Liver (tissue), 9 donors: Measurements from ENCODE around the gene B2M. TPM values are rescaled to one million over a fixed set of nuclear protein-coding genes. Genes with fewer than 3 reads are reported as not detected.

Experiments
- DNase-seq: peaks from one replicate; pipeline ENCODE4 v3.0.0-alpha.2; 2017; ENCODE audit warnings: low spot score
- H3K27ac ChIP-seq, 2 donors: one replicate each; pipeline ENCODE4 v1.7.0; 2013; ENCODE audit warnings: inconsistent platforms in 2 of 2, low read length in 2 of 2, control low read depth in 1 of 2, low read depth in 1 of 2, mild to moderate bottlenecking in 1 of 2
- H3K27me3 ChIP-seq, 4 donors: one replicate each; pipeline versions ENCODE4 v1.6.1 to v1.7.0; 2013; ENCODE audit warnings: low read length in 3 of 4, inconsistent platforms in 1 of 4, mild to moderate bottlenecking in 1 of 4, moderate library complexity in 1 of 4; ENCODE audit not compliant: control insufficient read depth in 4 of 4, insufficient read depth in 4 of 4
- H3K36me3 ChIP-seq, 4 donors: one replicate each; pipeline versions ENCODE4 v1.6.1 to v1.7.0; 2013; ENCODE audit warnings: low read length in 3 of 4, mild to moderate bottlenecking in 3 of 4, low read depth in 1 of 4, moderate library complexity in 1 of 4; ENCODE audit not compliant: control insufficient read depth in 4 of 4, insufficient read depth in 3 of 4
- H3K4me1 ChIP-seq, 4 donors: one replicate each; pipeline versions ENCODE4 v1.6.1 to v1.7.0; 2013; ENCODE audit warnings: low read length in 3 of 4, mild to moderate bottlenecking in 3 of 4, moderate library complexity in 1 of 4; ENCODE audit not compliant: control insufficient read depth in 4 of 4, insufficient read depth in 4 of 4
- H3K4me3 ChIP-seq, 3 donors: one replicate each; pipeline versions ENCODE4 v1.6.1 to v1.7.0; 2013; ENCODE audit warnings: low read length in 3 of 3, control low read depth in 1 of 3, low read depth in 1 of 3, mild to moderate bottlenecking in 1 of 3
- H3K9ac ChIP-seq, 2 donors: one replicate each; pipeline ENCODE4 v1.7.0; 2013; ENCODE audit warnings: low read length in 2 of 2, mild to moderate bottlenecking in 2 of 2, moderate library complexity in 2 of 2, control low read depth in 1 of 2, low read depth in 1 of 2
- H3K9me3 ChIP-seq, 4 donors: one replicate each; pipeline versions ENCODE4 v1.6.1 to v1.7.0; 2013; ENCODE audit warnings: low read length in 3 of 4; ENCODE audit not compliant: control insufficient read depth in 4 of 4
- EGR1 ChIP-seq, 2 donors: IDR thresholded peaks; 2 replicates each; pipeline ENCODE4 v1.6.1; 2016 to 2018; ENCODE audit warnings: antibody characterized with exemption in 2 of 2, low read depth in 2 of 2
- FOXA1 ChIP-seq: IDR thresholded peaks from 2 replicates; pipeline ENCODE4 v1.6.1; 2016; ENCODE audit warnings: antibody characterized with exemption
- FOXA2 ChIP-seq: IDR thresholded peaks from 2 replicates; pipeline ENCODE4 v1.6.1; 2016; ENCODE audit warnings: antibody characterized with exemption
- GABPA ChIP-seq, 2 donors: IDR thresholded peaks in 1 of 2; conservative IDR thresholded peaks in 1 of 2; 2 replicates each; pipeline ENCODE4 v1.6.1; 2016; ENCODE audit warnings: antibody characterized with exemption in 2 of 2, mild to moderate bottlenecking in 1 of 2, moderate library complexity in 1 of 2
- HNF4A ChIP-seq, 2 donors: conservative IDR thresholded peaks; 2 replicates each; pipeline ENCODE4 v1.6.1; 2016; ENCODE audit warnings: antibody characterized with exemption in 2 of 2, mild to moderate bottlenecking in 2 of 2
- HNF4G ChIP-seq: IDR thresholded peaks from 2 replicates; pipeline ENCODE4 v1.6.1; 2016; ENCODE audit warnings: antibody characterized with exemption
- JUND ChIP-seq, 2 donors: IDR thresholded peaks; 2 replicates each; pipeline ENCODE4 v1.6.1; 2016; ENCODE audit warnings: antibody characterized with exemption in 2 of 2
- NR2F2 ChIP-seq: IDR thresholded peaks from 2 replicates; pipeline ENCODE4 v1.6.1; 2016; ENCODE audit warnings: antibody characterized with exemption
- RAD21 ChIP-seq, 2 donors: IDR thresholded peaks; 2 replicates each; pipeline ENCODE4 v1.6.1; 2016; ENCODE audit warnings: antibody characterized with exemption in 2 of 2, mild to moderate bottlenecking in 2 of 2
- RXRA ChIP-seq, 2 donors: IDR thresholded peaks; 2 replicates each; pipeline ENCODE4 v1.6.1; 2017 to 2018; ENCODE audit warnings: antibody characterized with exemption in 2 of 2, mild to moderate bottlenecking in 1 of 2
- SP1 ChIP-seq: IDR thresholded peaks from 2 replicates; pipeline ENCODE4 v1.6.1; 2018; ENCODE audit warnings: antibody characterized with exemption, mild to moderate bottlenecking
- TAF1 ChIP-seq: conservative IDR thresholded peaks from 2 replicates; pipeline ENCODE4 v1.6.1; 2016; ENCODE audit warnings: antibody characterized with exemption, mild to moderate bottlenecking
- YY1 ChIP-seq: IDR thresholded peaks from 2 replicates; pipeline ENCODE4 v1.6.1; 2016; ENCODE audit warnings: antibody characterized with exemption, mild to moderate bottlenecking
- WGBS: extraction: QIAGEN DNeasy Blood & Tissue Kit; methylation state at CpG from one replicate; pipeline ENCODE4 v1.1.7; 2013; 5-methylcytosine and 5-hydroxymethylcytosine counted together
- polyA plus RNA-seq, 2 donors: library from polyadenylated mRNA; stranded (reverse) in 1 of 2; unstranded in 1 of 2; fragments of 200-250 nt in 1 of 2; fragments of >200 nt in 1 of 2; fragmentation: Nextera tagmentation in 1 of 2; extraction: Ambion mirVana in 1 of 2; gene quantifications; one replicate each; pipeline versions ENCODE4 v1.2.1 to v1.2.3, GENCODE V29; 2013 to 2015
- total RNA-seq, 2 donors: library from RNA; depleted of rRNA; stranded (reverse); fragments of >200 nt; gene quantifications; one replicate each; pipeline ENCODE4 v1.2.3, GENCODE V29; 2014
- TF ChIP-seq, protein P1 (sequence below): IDR thresholded peaks from 2 replicates; pipeline ENCODE4 v1.6.1; 2016; ENCODE audit warnings: antibody characterized with exemption
- TF ChIP-seq, protein P2 (sequence below): IDR thresholded peaks from 2 replicates; pipeline ENCODE4 v1.6.1; 2016; ENCODE audit warnings: antibody characterized with exemption
- TF ChIP-seq, protein P3 (sequence below): IDR thresholded peaks from 2 replicates; pipeline ENCODE4 v1.6.1; 2016; ENCODE audit warnings: antibody characterized with exemption
- TF ChIP-seq, protein P4 (sequence below): IDR thresholded peaks from 2 replicates; pipeline ENCODE4 v1.6.1; 2016; ENCODE audit warnings: antibody characterized with exemption, mild to moderate bottlenecking
- TF ChIP-seq, protein P5 (sequence below): fragments of 150-350 bp; IDR thresholded peaks from 2 replicates; pipeline ENCODE4 v1.5.1; 2017; ENCODE audit warnings: improper control_type of control experiment, low read depth, low read length; ENCODE audit not compliant: missing input control
- donor health status: healthy.
- donor health status: healthy.
- donor health status: healthy.
- donor health status: healthy.
- donor health status: healthy.

The B2M gene
- total RNA-seq: 1,000 to 10,000 TPM; 1,388 to 2,879 TPM
- polyA plus RNA-seq: 1,000 to 10,000 TPM; 3,021 to 3,787 TPM

DNA sequence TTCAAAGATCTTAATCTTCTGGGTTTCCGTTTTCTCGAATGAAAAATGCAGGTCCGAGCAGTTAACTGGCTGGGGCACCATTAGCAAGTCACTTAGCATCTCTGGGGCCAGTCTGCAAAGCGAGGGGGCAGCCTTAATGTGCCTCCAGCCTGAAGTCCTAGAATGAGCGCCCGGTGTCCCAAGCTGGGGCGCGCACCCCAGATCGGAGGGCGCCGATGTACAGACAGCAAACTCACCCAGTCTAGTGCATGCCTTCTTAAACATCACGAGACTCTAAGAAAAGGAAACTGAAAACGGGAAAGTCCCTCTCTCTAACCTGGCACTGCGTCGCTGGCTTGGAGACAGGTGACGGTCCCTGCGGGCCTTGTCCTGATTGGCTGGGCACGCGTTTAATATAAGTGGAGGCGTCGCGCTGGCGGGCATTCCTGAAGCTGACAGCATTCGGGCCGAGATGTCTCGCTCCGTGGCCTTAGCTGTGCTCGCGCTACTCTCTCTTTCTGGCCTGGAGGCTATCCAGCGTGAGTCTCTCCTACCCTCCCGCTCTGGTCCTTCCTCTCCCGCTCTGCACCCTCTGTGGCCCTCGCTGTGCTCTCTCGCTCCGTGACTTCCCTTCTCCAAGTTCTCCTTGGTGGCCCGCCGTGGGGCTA is at the start of gene B2M, which contains the start of gene PATL2:
TSS of gene B2M (plus strand) at position 422 of the 647 bp plus-strand sequence. CDS start at position 452, 30 bp downstream.
TSS of gene PATL2 (minus strand) at position 228 of the 647 bp plus-strand sequence. CDS start 34,833 bp downstream, outside the sequence.
- Histone ChIP-seq H3K27ac (peak within 1 kb of the TSS; percentile 99), H3K4me1 (peaks cover 0 to 23% (median 10%) of the 10 kb centered on the region in 4 donors), H3K27me3 (no peaks in the 10 kb centered on the region), H3K36me3 (peaks cover 2 to 13% (median 12%) of the 10 kb centered on the region in 4 donors), H3K9ac (peak within 1 kb of the TSS; percentile 89 to 99), H3K4me3 (peak within 1 kb of the TSS; percentile 56 to 93 (median 88)), H3K9me3 (no peaks in the 10 kb centered on the region)
- TF ChIP-seq YY1 (peak; percentile 60), HNF4G (no peak), NR2F2 (peak; percentile 19), JUND (IDR thresholded peaks at IDR 0.05) (peak in 1 of 2 donors; percentile 91), HNF4A (conservative IDR thresholded peaks at IDR 0.05) (no peak), RXRA (IDR thresholded peaks at IDR 0.05) (peak in 1 of 2 donors; percentile 35), TAF1 (peak; percentile 98), RAD21 (IDR thresholded peaks at IDR 0.05) (peak; percentile 6 to 16), EGR1 (IDR thresholded peaks at IDR 0.05; ENCODE audit: low read depth in 2 of 2) (no peak), SP1 (peak; percentile 93), GABPA (IDR thresholded peaks at IDR 0.05 in 1 of 2, conservative IDR thresholded peaks at IDR 0.05 in 1 of 2) (no peak), FOXA2 (no peak), FOXA1 (no peak)
- TF ChIP-seq, protein P1, sequence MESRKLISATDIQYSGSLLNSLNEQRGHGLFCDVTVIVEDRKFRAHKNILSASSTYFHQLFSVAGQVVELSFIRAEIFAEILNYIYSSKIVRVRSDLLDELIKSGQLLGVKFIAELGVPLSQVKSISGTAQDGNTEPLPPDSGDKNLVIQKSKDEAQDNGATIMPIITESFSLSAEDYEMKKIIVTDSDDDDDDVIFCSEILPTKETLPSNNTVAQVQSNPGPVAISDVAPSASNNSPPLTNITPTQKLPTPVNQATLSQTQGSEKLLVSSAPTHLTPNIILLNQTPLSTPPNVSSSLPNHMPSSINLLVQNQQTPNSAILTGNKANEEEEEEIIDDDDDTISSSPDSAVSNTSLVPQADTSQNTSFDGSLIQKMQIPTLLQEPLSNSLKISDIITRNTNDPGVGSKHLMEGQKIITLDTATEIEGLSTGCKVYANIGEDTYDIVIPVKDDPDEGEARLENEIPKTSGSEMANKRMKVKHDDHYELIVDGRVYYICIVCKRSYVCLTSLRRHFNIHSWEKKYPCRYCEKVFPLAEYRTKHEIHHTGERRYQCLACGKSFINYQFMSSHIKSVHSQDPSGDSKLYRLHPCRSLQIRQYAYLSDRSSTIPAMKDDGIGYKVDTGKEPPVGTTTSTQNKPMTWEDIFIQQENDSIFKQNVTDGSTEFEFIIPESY: no peak
- TF ChIP-seq, protein P2, sequence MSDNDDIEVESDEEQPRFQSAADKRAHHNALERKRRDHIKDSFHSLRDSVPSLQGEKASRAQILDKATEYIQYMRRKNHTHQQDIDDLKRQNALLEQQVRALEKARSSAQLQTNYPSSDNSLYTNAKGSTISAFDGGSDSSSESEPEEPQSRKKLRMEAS: peak; percentile 60
- TF ChIP-seq, protein P3, sequence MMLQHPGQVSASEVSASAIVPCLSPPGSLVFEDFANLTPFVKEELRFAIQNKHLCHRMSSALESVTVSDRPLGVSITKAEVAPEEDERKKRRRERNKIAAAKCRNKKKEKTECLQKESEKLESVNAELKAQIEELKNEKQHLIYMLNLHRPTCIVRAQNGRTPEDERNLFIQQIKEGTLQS: peak; percentile 12
- TF ChIP-seq, protein P4, sequence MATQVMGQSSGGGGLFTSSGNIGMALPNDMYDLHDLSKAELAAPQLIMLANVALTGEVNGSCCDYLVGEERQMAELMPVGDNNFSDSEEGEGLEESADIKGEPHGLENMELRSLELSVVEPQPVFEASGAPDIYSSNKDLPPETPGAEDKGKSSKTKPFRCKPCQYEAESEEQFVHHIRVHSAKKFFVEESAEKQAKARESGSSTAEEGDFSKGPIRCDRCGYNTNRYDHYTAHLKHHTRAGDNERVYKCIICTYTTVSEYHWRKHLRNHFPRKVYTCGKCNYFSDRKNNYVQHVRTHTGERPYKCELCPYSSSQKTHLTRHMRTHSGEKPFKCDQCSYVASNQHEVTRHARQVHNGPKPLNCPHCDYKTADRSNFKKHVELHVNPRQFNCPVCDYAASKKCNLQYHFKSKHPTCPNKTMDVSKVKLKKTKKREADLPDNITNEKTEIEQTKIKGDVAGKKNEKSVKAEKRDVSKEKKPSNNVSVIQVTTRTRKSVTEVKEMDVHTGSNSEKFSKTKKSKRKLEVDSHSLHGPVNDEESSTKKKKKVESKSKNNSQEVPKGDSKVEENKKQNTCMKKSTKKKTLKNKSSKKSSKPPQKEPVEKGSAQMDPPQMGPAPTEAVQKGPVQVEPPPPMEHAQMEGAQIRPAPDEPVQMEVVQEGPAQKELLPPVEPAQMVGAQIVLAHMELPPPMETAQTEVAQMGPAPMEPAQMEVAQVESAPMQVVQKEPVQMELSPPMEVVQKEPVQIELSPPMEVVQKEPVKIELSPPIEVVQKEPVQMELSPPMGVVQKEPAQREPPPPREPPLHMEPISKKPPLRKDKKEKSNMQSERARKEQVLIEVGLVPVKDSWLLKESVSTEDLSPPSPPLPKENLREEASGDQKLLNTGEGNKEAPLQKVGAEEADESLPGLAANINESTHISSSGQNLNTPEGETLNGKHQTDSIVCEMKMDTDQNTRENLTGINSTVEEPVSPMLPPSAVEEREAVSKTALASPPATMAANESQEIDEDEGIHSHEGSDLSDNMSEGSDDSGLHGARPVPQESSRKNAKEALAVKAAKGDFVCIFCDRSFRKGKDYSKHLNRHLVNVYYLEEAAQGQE: peak; percentile 93
- TF ChIP-seq, protein P5, sequence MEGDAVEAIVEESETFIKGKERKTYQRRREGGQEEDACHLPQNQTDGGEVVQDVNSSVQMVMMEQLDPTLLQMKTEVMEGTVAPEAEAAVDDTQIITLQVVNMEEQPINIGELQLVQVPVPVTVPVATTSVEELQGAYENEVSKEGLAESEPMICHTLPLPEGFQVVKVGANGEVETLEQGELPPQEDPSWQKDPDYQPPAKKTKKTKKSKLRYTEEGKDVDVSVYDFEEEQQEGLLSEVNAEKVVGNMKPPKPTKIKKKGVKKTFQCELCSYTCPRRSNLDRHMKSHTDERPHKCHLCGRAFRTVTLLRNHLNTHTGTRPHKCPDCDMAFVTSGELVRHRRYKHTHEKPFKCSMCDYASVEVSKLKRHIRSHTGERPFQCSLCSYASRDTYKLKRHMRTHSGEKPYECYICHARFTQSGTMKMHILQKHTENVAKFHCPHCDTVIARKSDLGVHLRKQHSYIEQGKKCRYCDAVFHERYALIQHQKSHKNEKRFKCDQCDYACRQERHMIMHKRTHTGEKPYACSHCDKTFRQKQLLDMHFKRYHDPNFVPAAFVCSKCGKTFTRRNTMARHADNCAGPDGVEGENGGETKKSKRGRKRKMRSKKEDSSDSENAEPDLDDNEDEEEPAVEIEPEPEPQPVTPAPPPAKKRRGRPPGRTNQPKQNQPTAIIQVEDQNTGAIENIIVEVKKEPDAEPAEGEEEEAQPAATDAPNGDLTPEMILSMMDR: no peak
- peak; percentile 98 for DNase-seq
- WGBS: under 1% methylated on average over 37 of the region's 37 CpGs
